Gastrocnemius medialis (tissue), 4 donors: ENCODE data around the gene UMOD. TPM values are rescaled to one million over a fixed set of nuclear protein-coding genes. Genes with fewer than 3 reads are reported as not detected.

Experiments used
- ATAC-seq, 2 donors: fragments of 150-250 bp; one replicate each; pipeline ENCODE4 v1.9.1; 2016
- DNase-seq, 2 donors: peaks; one replicate each; pipeline ENCODE4 v3.0.0-alpha.2; 2019
- H3K27ac ChIP-seq, 4 donors: fragments of 200-600 bp; sonication (generic); 1 replicate in 1 of 4; 2 replicates in 3 of 4; pipeline ENCODE4 v1.5.1; 2016 to 2018; ENCODE audit warnings: mild to moderate bottlenecking in 2 of 4, moderate library complexity in 1 of 4
- H3K27me3 ChIP-seq, 3 donors: fragments of 200-600 bp; sonication (generic) in 2 of 3; 1 replicate in 1 of 3; 2 replicates in 2 of 3; pipeline versions ENCODE4 v1.5.1 to v1.6.0; 2016 to 2019; ENCODE audit warnings: mild to moderate bottlenecking in 1 of 3, moderate library complexity in 1 of 3
- H3K36me3 ChIP-seq, 2 donors: fragments of 200-600 bp; sonication (generic) in 1 of 2; one replicate each; pipeline ENCODE4 v1.5.1; 2017 to 2018
- H3K4me1 ChIP-seq, 2 donors: fragments of 200-600 bp; sonication (generic) in 1 of 2; one replicate each; pipeline ENCODE4 v1.5.1; 2016 to 2017; ENCODE audit warnings: mild to moderate bottlenecking in 2 of 2
- H3K4me3 ChIP-seq, 4 donors: fragments of 200-600 bp; sonication (generic) in 3 of 4; 1 replicate in 1 of 4; 2 replicates in 3 of 4; pipeline ENCODE4 v1.5.1; 2016 to 2019; ENCODE audit warnings: mild to moderate bottlenecking in 2 of 4
- H3K9me3 ChIP-seq, 3 donors: fragments of 200-600 bp; sonication (generic) in 2 of 3; 1 replicate in 1 of 3; 2 replicates in 2 of 3; pipeline ENCODE4 v1.5.1; 2016 to 2019
- CTCF ChIP-seq, 5 experiments: fragments of 450-650 bp in 3 of 5; fragments of 200-600 bp in 2 of 5; sonication (generic) in 2 of 5; IDR thresholded peaks in 4 of 5; conservative IDR thresholded peaks in 1 of 5; 1 replicate in 4 of 5; 2 replicates in 1 of 5; pipeline ENCODE4 v1.5.1; 2016 to 2019; ENCODE audit warnings: antibody characterized with exemption in 5 of 5, mild to moderate bottlenecking in 3 of 5, moderate library complexity in 3 of 5
- POLR2A ChIP-seq, 2 donors: fragments of 450-650 bp; IDR thresholded peaks; one replicate each; pipeline ENCODE4 v1.6.1; 2017; ENCODE audit warnings: antibody characterized with exemption in 2 of 2, mild to moderate bottlenecking in 2 of 2, moderate library complexity in 2 of 2
- in situ Hi-C, 4 donors: fragments of 200-750 bp; cut with MboI; loops; one replicate each; pipeline versions ENCODE4 v1.15.0 to v1.8.0; 2017; ENCODE audit warnings: low sequenced_read_pairs in 4 of 4
- intact Hi-C: fragments of 100-400 bp; cut with DNase I; formaldehyde crosslinking; loops from one replicate; pipeline ENCODE4 v1.15.1; 2023; ENCODE audit warnings: low total_unique reads
- total RNA-seq, 4 donors: library from RNA; depleted of rRNA; stranded (reverse); fragments of >200 nt; gene quantifications; one replicate each; pipeline versions ENCODE4 v1.1.0 to v1.2.3, GENCODE V29; 2016

Gene UMOD
- total RNA-seq, 4 donors from 2014 or later: not detected

DNA sequence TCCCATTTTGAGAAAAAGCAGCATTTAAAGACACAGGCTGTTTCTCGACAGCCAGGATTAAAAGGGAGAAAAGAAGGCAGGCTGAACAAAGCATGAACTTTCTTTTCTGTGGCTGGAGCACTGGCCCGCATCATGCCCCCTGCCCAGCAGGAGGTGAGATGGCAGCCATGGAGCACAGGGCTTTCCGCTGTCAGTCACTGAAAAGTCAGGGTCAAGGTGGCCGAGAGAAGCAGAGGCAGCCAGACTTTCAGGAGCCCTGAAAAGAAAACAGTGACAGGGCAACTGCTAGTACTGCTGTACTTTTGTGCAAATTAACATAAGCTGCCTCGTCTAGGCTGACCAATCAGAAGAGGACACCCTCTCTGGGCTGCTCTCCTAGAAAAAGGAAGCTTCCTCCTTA is 19.4 kb downstream of the UMOD start:
- intact Hi-C loops (no loop called here), in situ Hi-C loops (no loop called here)
- DNase-seq: no peak
- no peak for ATAC-seq
- TF ChIP-seq CTCF (IDR thresholded peaks at IDR 0.05 in 4 of 5, conservative IDR thresholded peaks at IDR 0.05 in 1 of 5) (no peak), POLR2A (IDR thresholded peaks at IDR 0.05) (no peak)
- Histone ChIP-seq H3K36me3 (no peaks in the 10 kb centered on the region), H3K27ac (no peak overlapping the region), H3K4me1 (no peaks in the 10 kb centered on the region), H3K9me3 (no peaks in the 10 kb centered on the region), H3K4me3 (no peak overlapping the region), H3K27me3 (no peaks in the 10 kb centered on the region)

DNA sequence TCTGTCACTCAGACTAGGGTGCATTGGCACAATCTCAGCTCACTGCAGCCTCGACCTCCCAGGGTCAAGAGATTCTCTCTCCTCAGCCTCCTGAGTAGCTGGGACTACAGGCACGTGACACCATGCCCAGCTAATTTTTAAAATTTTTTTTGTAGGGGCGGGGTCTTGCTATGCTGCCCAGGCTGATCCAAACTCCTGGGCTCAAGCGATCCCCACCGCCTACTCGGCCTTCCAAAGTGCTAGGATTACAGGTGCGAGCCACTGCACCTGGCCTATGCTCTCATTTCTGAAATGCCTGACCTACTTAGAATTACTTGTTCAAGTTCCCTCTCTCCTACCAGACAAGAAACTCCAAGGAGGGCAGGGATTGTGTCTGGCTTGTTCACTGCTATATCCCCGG is 20.1 kb downstream of the UMOD start:
- no peak overlapping the region for H3K4me3 ChIP-seq
- H3K36me3 ChIP-seq: no peaks in the 10 kb centered on the region
- no peak for TF ChIP-seq POLR2A (IDR thresholded peaks at IDR 0.05)
- TF ChIP-seq CTCF (IDR thresholded peaks at IDR 0.05 in 4 of 5, conservative IDR thresholded peaks at IDR 0.05 in 1 of 5): no peak
- H3K9me3 ChIP-seq: no peaks in the 10 kb centered on the region
- no peaks in the 10 kb centered on the region for H3K27me3 ChIP-seq
- intact Hi-C loops (no loop called here), in situ Hi-C loops (no loop called here)
- H3K4me1 ChIP-seq: no peaks in the 10 kb centered on the region
- no peak overlapping the region for H3K27ac ChIP-seq
- no peak for DNase-seq
- ATAC-seq: no peak

- H3K27ac ChIP-seq: no peak overlapping the region
- H3K4me3 ChIP-seq: no peak overlapping the region
- no peak for DNase-seq
- no peak for TF ChIP-seq POLR2A (IDR thresholded peaks at IDR 0.05)
- no peak for TF ChIP-seq CTCF (IDR thresholded peaks at IDR 0.05 in 4 of 5, conservative IDR thresholded peaks at IDR 0.05 in 1 of 5)
- no peaks in the 10 kb centered on the region for H3K9me3 ChIP-seq
- H3K27me3 ChIP-seq: no peaks in the 10 kb centered on the region
- in situ Hi-C loops: no loop called here
- no peaks in the 10 kb centered on the region for H3K4me1 ChIP-seq
- intact Hi-C loops: no loop called here
- H3K36me3 ChIP-seq: no peaks in the 10 kb centered on the region
- ATAC-seq: no peak
Measured at GRCh38 chr16:20331635-20332034, 20.9 kb downstream of the UMOD start.

DNA sequence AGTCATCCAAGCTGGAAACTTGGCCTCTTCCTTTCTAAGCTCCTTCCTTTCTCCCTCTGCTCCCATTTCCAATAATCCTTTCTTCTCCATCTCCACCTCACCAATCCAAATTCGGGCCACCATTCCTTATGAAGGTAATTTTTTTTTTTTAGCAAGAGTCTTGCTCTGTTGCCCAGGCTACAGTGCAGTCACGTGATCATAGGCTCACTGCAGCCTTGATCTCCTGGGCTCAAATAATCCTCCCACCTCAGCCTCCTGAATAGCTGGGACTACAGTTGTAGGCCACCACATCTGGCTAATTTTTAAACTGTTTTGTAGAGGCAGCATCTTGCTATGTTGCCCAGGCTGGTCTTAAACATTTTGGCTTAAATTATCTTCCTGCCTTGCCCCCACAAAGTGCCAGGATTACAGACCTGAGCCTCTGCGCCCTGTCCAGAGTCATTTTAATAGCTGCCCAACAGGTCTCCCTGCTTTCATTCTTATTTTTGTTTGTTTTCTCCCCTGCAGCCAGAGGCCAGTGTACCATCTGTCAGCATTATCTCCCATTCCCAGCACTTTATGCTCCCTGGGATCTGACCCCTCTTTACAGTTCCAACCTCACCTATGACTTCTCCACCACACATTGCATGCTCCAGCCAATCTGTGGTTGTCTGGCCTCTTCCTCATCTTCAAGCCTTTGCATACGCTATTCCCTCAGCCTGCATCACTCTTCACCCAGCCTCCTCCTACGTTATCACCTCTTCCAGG is 22.9 kb downstream of the UMOD start:
- Histone ChIP-seq H3K36me3 (no peaks in the 10 kb centered on the region), H3K9me3 (no peaks in the 10 kb centered on the region), H3K27me3 (no peaks in the 10 kb centered on the region), H3K27ac (no peak overlapping the region), H3K4me3 (no peak overlapping the region), H3K4me1 (no peaks in the 10 kb centered on the region)
- TF ChIP-seq POLR2A (IDR thresholded peaks at IDR 0.05) (no peak), CTCF (IDR thresholded peaks at IDR 0.05 in 4 of 5, conservative IDR thresholded peaks at IDR 0.05 in 1 of 5) (no peak)
- ATAC-seq (no peak), DNase-seq (no peak)
- in situ Hi-C loops (no loop called here), intact Hi-C loops (no loop called here)
